ENCODE measurements around the gene CFAP57. TPM values are rescaled to one million over a fixed set of nuclear protein-coding genes. Genes with fewer than 3 reads are reported as not detected.

CFAP57 gene
- total RNA-seq, 1 donor from 2014 or later: 0.75 TPM

- DNase-seq (ENCODE audit: low spot score): no peak
These were observed 53.0 kb downstream of the CFAP57 start for GRCh38 chr1:43225168-43225567.

GRCh38 chr1:43227143-43227764 lies 55.1 kb downstream of the CFAP57 start:
- DNase-seq (ENCODE audit: low spot score): peak; percentile 82

GRCh38 chr1:43229826-43230780 lies 58.0 kb downstream of the CFAP57 start:
- no peak for DNase-seq (ENCODE audit: low spot score)

- no peak for DNase-seq (ENCODE audit: low spot score)
These were observed 59.9 kb downstream of the CFAP57 start for GRCh38 chr1:43232074-43232473.

GRCh38 chr1:43232482-43232881 lies 60.4 kb downstream of the CFAP57 start:
- DNase-seq (ENCODE audit: low spot score): no peak

GRCh38 chr1:43233631-43234030 lies 61.5 kb downstream of the CFAP57 start:
- DNase-seq (ENCODE audit: low spot score): no peak

GRCh38 chr1:43234267-43234666 lies 62.1 kb downstream of the CFAP57 start:
- DNase-seq (ENCODE audit: low spot score): no peak

- DNase-seq (ENCODE audit: low spot score): no peak
These were observed 62.9 kb downstream of the CFAP57 start for GRCh38 chr1:43235040-43235439.

GRCh38 chr1:43235451-43236121 lies 63.5 kb downstream of the CFAP57 start:
- peak; percentile 37 for DNase-seq (ENCODE audit: low spot score)

- DNase-seq (ENCODE audit: low spot score): no peak
These were observed 65.0 kb downstream of the CFAP57 start for GRCh38 chr1:43237121-43237520.

GRCh38 chr1:43238085-43238484 lies 66.0 kb downstream of the CFAP57 start:
- peak; percentile 70 for DNase-seq (ENCODE audit: low spot score)

- DNase-seq (ENCODE audit: low spot score): no peak
These were observed 66.9 kb downstream of the CFAP57 start for GRCh38 chr1:43238991-43239469.

- DNase-seq (ENCODE audit: low spot score): no peak
These were observed 67.4 kb downstream of the CFAP57 start for GRCh38 chr1:43239484-43239883.

GRCh38 chr1:43241413-43241836 lies 69.3 kb downstream of the CFAP57 start:
- no peak for DNase-seq (ENCODE audit: low spot score)

GRCh38 chr1:43243299-43243698 lies 71.2 kb downstream of the CFAP57 start:
- DNase-seq (ENCODE audit: low spot score): no peak

GRCh38 chr1:43246466-43247213 lies 74.5 kb downstream of the CFAP57 start:
- no peak for DNase-seq (ENCODE audit: low spot score)

- DNase-seq (ENCODE audit: low spot score): no peak
These were observed 75.3 kb downstream of the CFAP57 start for GRCh38 chr1:43247256-43247921.

GRCh38 chr1:43250351-43250761 lies 78.2 kb downstream of the CFAP57 start:
- no peak for DNase-seq (ENCODE audit: low spot score)

GRCh38 chr1:43251024-43251423 lies 78.9 kb downstream of the CFAP57 start:
- no peak for DNase-seq (ENCODE audit: low spot score)

GRCh38 chr1:43252225-43252624 lies 80.1 kb downstream of the CFAP57 start:
- DNase-seq (ENCODE audit: low spot score): no peak

- no peak for DNase-seq (ENCODE audit: low spot score)
These were observed 81.0 kb downstream of the CFAP57 start for GRCh38 chr1:43253173-43253572.

Data from mucosa of gallbladder (tissue), 1 donor.